Daoy (cell line): Measurements from ENCODE around the gene ATP5F1D. TPM values are rescaled to one million over a fixed set of nuclear protein-coding genes. Genes with fewer than 3 reads are reported as not detected.

Source experiments
- DNase-seq: peaks from one replicate; pipeline ENCODE4 v3.0.0-alpha.2; 2015; ENCODE audit warnings: low read depth
- total RNA-seq: library from RNA; depleted of rRNA; stranded (reverse); fragments of >200 nt; shearing (Covaris generic); gene quantifications from 2 replicates; pipeline ENCODE4 v1.2.3, GENCODE V29; 2014

Gene ATP5F1D
- total RNA-seq, 1 experiment from 2014 or later, result 41.4 TPM

DNA sequence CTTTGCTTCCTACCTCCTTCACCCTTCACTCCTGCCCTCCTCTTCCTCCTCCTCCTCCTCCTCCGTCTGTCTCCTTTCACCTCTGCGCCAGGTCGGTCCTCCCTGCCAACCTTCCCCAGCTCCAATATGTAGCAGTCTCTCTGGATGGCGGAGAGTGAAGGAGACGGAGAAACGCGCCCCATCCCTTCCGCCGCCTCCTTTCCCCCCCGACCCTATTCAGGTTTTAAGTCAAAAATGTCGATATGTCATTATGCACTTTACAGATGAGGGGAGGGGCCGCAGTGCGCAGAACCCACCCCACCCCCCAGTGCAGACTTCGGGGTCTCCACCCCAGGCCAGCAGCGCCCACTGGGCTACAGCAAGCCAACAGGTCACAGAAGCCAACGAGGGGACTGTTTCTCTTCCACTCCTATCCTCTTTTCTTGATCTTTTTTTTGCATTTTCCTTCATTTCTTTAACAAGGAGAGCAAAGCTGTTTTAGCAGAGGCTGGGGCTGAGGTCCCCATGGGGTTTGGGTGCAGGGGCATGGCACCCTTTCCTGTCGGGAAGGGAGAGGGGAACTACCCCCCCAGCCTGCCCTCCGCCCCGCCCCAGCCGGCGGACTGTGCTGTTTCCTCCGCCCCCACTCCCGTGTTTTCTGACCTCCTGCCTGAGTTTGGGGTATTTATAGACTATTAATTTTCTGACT lies 16.1 kb downstream of the ATP5F1D start:
- DNase-seq, result no peak

DNA sequence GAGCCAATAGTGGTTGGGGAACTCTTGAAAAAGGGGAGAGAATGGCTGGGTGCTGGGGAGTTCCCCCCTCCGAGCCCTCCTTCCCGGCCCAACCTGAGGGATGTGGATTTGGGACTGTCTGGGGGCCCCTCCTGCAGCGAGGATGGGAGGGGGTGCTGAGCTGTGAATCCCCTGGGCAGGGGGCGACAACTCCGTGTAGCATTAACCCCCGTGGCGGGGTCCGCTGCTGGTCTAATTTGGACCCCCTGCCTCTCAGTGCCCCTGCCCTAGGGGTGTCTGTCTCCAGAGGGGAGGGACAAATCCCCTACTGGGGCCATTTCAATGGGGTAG lies 16.6 kb downstream of the ATP5F1D start:
- no peak for DNase-seq

DNA sequence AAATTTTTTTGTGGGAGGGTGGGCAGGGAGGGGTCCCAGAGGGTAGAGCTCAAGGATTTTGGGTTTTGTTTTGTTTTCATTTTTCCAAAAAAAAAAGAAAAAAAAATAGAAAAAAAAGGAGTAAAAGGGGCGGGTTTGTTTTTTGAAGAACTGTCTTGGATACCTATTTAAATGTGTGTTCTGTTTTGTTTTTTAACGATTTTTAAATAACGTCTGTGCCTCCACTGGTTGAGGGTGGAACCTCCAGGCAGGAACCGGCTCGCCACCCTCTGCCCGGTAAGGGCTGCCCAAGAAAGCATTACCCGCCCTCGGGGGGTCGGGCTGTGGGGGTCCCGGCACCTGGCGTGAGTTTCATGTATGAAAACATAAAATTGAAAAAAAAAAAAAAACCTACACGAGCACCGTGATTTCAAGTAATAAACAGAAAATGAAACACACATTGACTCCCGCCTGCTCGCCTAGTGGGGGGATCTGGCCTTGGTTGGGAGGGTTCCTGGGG lies 17.2 kb downstream of the ATP5F1D start:
- DNase-seq, result no peak

DNA sequence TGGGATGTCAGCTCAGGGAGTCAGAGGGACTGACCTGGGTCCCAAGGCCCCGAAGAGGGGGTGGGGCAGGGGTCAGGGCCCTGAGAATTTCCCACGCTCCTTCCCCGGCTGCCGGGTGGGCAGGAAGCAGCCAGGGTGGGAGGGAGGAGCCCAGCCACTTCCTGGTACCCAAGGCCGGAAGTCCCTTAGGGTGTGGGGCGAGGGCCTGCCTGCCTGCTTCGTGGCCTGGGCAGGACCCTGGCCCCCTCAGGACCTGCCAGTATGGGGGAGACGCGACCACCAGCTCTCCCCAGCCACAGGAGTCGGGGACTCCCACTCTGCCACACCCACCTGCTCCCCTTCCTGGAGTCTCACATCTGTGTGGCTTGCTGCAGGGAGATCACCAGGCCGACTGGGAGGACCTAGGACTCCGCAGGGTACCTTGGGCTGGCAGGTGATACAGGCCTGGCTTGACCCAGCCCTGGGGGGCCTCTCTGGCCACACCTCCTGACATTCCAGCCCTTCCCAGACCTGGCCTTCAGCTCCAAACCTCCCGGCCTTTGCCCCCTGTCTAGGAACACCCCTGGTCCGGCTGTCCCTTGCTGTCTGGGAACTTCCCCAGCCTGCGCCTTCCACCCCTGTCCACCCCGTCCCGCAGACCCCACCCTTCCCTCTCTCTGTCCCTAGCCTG lies 17.8 kb downstream of the ATP5F1D start:
- DNase-seq, result peak; percentile 86

DNA sequence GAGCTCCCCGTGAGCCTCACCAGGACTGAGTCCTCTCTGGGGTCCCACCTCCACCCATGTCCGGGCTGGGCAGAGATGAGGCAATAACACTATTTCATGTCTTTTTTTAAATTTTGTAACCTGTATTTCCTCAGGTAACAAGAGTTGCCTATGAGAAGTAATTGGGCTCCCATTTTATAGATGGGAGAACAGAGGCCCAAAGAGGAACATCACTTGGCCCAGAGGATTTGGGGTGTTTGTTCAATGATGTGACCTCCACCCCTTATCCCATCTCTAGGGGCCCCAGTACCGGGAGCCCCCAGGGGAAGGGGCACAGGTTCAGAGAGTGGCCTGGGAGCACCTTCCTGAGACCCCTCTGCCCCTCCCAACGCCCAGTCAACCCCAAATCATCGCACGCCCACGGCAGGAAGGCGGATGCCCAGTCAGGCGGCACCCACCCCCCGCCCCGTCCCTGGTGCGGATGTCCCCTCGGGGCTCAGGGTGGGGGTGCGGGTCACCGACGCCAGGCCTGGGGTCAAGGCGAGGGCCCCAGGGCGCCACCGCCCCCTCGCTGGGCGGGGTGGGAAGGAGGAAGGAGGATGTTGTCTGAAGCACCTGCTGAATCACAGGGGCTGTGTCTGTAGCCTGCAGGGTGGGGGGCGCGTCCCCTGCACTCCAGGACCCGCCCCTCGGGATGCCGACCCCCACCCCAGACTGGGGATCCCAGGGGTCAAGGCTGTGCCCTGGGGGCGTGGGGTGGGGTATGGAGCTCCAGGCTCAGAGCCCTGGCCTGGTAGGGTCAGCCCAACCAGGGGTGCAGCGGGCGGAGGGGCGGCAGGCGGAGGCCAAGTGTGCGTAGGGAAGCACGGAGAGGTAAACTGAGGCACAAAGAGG lies 18.6 kb downstream of the ATP5F1D start:
- DNase-seq, result peak; percentile 59

DNA sequence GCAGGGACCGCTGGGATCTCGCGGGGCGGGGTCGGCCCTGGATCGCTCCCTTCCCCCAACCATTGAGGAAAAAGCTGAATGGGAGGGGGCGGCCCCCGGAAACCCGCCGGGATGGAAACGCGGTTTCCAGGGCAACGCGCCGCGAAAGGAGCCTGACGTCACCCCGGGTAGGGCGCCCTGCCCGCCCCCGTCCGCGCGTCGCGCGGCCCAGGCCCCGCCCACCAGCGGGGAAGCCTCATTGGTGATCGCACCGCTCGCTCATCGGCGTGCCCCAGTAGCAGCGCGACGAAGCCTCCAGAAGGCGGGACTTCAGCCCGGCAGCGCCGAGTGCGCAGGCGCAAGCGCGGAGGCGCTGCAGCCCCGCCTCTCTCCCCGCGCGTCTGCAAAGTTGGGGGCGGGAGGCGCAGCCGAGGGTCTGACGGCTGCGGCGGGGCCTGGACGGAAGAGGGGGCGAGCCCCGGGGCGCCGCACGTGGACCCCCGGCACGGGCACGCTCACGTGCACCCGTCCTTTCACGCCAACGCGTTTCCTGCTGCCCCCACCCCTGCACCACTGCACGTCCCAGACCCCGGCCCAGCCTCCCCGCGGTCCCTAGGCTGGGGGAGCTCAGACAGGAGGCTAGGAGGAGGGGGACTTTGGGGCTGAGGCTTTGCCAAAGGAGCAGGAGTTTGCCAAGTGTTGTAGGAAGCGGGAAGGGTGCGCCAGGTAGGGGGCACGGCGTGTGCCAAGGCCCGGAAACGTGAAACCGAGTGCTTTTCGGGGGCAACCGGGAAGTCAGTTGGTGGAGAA lies 19.4 kb downstream of the ATP5F1D start:
- peak; percentile 98 for DNase-seq

DNA sequence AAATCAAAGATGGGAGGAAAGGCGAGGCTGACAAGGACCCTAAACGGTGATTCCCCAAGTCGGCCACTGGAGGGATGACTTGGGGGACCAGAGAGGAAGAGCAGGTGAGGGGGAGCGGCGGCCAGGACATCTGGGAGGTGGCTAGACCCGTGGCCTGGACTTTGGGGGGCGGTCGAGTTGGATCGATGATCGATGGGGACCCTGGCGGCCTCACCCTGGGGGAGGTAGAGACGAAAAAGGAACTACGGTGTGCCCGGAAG lies 19.9 kb downstream of the ATP5F1D start:
- DNase-seq, result no peak

DNA sequence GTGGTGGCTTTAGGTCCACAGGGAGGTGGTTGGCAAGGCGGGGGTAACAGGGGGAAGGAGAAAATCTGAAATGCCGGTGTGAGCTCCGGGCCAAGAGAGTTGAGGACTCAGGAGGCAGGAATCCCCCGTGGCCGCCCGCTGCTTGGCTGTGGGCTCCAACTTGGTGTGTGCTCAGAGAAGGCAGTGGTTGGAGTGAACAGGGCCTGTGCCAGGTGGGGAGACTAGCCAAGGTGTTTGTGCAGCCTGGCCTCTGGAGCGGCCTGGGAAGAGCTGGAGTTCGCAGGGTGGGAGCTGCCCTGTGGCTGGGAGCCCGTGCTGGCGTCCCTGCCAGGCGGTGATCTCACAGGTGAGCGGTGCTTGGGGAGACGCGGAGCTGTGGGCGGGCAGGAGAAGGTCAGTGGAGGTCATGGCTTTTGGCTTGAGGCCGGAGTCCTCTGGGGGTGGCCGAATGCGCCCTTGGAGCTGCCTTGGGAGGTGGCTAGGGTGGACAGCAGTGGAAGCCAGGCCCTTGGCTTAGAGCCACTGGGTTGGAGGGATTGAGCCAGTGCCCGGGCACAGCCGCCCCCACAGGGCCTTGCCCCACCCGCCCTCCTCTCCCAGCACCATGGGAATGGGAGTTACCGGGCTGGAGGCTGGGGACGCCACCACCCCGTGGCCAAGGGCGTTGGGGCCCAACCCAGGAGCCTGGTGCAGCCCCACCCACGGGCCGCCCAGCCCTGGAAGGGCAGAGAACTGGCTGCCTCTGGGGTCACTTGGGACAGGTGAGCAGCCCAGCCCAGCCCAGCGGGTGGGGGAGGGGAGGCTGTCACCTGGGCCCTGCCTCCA lies 20.5 kb downstream of the ATP5F1D start:
- DNase-seq, result peak; percentile 73

DNA sequence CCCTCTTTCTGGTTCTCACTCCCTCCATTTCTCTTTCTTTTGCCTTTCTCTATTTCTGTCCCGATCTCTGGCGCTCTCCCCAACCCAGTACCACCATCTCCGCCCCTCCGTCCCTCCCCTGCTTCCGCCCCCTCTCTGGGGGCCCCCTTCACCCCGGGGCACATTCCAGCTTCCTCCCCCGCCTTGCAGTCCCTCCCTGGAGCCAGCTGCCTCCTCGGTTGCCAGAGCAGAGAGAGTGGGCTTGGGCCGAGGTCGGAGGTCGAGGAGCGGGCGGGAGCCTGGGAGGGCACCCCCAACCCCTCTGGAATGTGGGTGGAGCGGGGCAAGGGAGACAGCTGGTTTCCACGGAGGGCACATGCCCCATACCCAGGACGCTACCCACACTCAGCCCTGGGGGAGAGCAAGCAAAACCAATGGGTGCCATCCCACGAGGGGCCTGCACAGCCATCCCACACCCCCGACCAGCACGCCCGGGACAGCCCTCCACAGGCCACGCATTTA lies 21.1 kb downstream of the ATP5F1D start:
- DNase-seq, result peak; percentile 67

DNA sequence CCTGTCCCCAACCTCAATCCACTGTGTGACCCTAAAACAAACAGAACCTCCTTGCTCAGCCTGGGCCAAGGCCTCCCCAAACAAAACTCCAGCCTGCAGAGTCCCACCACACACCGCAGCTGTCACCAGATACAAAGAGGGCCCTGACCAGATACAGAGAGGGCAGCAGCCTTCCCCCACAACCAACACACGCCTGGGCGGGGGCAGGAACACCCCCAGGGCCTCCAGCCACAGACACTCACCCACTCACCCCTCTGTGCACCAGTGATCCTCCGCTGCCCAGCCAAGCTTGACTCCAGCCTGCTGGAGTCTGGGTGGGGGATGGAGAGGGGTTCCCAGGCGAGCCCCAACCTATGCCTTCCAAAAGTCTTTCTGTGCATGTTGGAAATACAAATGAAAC lies 21.6 kb downstream of the ATP5F1D start:
- DNase-seq, result no peak

DNA sequence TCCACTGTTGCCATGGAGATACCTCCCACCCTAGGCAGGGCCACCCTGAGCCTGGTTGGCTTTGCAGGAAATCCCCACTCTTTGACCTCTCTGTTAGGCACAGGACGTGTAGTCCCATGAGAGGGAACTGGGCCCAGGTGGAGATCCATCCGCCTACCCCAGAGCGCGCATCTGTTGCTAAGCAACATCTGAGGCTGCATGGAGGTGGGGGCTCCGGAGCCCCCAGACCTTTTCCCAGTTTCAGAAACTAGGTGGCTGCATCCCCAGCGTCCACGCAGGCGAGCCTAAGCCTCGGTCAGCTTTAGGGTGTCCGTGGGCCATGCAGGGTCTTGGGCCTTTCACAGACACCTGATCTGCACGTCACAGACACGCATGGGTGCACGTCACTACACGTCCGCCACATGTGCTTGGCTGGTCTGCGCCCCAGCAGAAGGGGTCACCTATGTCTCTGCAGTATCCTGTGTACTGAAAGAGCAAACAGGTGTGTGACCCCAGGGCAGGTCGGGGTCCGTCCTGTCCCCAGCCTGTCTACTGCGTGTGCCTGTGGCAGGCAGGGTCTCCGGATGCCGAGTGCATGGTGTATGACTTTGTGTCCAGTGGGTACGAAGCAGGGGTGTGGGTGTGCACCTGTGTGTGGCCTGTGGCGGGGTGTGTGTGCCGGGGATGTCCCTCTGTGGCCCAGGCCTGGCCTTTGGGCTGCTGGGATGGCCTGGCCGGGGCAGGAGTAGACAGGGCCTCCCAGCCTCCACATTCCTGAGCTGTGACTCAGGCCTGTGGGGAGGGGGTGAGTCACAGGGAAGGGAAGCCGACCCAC lies 23.5 kb downstream of the ATP5F1D start:
- DNase-seq, result peak; percentile 96

DNA sequence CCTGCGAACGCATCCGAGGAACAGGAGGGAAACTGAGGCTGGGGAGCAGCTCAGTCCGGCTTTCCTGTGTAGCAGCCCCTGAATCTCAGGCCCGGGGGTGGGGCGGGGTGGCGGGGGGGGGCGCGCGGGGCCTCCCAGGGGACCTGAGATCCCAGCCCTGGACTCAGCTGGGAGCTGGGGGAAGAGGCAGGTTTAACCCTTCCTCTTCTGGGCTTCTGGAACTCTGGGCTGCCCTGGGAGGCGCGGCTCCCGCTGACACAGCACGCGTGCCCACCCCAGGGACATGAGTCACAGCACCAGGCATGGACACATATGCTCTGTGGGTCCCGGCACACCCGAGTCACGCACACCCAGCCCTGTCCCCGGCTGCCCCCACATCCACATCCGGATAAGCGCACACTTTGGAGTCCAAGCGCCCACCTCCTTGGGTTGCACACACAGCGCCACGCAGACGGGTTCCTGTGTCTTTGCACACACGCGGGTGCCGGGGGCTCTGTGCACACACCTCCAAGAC lies 24.1 kb downstream of the ATP5F1D start:
- peak; percentile 92 for DNase-seq

DNA sequence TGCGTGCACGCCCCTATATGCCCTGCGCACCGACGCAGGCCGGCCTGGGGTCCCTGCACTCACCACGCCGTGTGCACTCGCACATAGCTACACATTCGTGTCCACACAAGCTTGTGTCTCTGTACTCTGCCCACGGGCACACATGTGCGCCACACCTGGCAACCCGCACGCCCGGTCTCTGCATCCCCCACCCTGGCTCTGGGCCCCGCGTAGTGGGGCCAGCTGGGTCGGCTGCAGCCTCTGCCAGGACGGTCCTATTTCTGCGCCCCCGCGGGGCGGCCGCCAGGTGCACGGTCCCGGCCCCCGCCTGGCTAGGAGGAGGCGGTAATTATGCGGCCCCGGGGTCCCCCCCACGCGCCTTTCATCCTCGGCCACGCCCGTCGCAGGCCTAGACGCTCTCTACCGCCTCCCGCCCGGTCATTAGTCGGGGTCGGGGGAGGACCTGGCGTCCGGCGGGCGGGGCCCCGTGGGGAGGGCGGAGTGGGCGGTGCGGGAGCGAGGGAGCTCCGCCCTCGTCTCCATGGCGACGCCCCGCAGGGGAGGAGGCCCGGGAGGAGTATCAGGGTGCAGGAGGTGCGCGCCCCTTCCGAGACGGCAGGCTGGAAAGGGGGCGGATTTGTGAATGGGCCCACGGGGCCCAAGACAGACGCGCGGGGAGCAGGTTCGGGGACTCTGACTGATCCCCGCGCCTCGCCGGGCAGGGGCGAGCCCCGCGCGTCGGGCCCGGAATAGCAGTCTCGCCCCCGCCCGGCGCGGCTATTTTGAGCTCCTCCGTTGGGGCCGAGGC lies 24.8 kb downstream of the ATP5F1D start:
- peak; percentile 95 for DNase-seq

DNA sequence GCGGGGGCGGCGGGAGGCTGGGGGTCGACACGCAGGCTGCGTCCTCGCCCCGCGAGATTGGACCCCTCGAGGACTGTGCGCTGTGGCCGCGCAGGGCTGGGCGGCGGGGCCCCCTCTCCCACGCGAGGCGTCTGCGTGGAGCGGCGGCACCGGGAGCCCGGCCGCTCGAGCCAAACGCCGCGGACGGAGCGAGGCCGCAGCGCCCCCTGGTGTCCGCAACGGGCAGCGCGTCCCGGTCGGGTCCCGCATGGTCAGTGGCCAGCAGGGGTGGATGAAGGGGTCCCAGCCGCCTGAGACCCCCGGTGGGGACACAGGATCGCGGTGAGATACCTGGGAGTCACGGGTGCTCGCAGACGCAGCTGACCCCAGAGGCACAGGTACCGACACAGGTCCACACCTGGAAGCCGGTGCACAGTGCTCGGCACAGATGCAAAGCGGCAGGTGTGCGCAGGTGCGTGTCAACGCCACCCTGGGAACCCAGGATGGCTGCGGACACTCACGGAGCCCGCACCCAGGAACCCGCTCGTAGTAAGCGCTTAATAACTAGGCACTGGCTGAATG lies 25.4 kb downstream of the ATP5F1D start:
- DNase-seq, result peak; percentile 75

DNA sequence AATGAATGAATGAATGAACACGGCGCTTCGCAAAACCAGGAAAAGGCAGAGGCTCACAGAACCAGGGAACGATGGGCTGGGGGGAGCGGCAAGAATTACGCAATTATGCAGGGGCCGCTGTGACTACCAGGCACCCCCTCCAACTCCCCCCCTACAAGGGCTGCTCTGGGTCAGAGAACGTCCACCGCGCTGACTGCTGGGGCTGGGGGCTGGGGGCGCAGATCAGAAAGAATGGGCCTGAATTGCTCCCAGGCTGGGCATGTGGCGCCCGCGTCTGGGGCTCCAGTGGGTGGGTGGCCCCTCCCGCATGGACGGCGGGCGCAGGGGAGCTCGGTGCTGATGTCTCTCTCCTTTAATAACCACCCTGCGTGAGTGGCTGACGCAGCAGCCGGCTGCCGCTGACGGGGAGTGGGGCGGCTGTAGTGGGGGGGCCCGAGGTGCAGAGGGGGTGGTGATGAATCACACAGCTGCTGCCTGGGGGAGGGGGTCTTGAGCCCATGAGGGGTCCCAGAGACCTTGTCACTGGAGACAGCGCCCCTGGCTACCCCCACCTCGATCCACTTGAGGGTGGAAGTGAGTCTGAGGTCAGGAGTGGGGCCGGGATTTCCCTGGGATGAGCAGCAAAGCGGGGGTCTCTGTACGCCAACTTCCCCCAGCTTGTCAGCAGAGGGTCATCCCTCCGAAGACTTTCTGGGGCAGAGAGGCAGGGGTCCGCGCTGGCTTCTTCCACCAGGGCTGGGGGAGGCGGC lies 26.1 kb downstream of the ATP5F1D start:
- DNase-seq, result no peak

DNA sequence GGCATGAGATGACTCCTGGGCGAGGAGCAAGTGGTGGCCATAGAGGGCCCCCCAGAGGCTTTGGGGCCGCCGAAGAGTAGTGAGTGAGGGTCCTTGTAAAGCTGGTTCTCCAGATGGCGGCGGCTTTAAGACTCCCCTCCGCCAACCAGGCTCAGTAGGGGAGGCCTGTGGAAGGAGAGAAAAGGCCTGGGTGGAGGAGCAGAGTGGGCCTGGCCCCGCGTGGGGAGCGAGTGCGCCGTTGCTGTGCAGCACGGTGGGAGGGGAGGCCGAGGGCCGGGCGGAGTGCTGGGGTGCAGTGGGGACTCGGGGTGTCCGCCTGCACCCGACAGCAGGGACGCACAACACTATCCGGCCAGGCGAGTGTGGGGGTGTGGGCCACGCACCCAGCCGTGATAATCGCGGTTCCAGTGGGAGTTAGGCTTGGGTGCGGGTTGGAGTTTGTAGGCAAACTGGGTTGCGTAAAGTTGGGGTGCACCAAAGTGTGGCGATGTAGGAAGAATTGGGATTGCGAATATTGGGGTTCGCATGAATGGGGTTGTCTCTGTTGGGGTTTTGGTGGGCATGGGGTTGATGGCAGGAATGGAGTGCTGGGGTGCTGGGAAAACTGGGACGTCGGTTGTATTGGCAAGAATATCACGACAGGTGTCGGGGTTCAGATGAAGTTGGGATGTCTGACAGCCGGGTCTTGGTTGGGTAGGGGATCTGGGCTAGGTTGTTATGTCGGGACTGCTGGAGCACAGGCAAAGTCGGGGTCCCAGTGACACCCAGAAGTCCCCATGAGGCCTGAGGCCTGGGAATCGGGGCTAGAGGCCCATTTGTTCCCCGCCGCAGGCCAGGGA lies 26.9 kb downstream of the ATP5F1D start:
- DNase-seq, result no peak

DNA sequence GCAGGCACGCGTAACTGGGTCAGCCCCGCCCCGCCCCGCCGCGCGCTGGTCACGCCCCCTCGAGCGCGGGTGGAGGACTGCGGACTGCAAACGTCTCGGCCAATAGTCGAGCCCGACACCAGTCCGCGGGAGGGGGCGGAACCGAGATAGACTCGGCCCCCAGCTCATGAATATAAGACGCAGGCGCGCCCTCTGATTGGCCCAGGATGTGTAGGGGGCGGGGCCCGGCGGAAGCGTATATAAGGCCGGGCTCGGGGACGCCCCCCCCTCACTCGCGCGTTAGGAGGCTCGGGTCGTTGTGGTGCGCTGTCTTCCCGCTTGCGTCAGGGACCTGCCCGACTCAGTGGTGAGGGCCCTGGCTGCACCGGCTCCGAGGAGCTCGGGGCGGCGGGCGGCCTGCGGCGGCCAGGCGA lies 27.5 kb downstream of the ATP5F1D start, which contains the start of gene CIRBP:
Gene CIRBP (plus strand): TSS at position 268 of the 413 bp plus-strand sequence. CDS start 1,602 bp downstream, outside the sequence.
- DNase-seq, result peak; percentile 99
